Measurements from ENCODE around the gene PRR5.

- TF ChIP-seq POLR2AphosphoS5 (IDR thresholded peaks at IDR 0.05; ENCODE audit: borderline replicate concordance, low read depth, low read length) (no peak), EZH2 (IDR thresholded peaks at IDR 0.05) (no peak)
Observed at GRCh38 chr22:44680481-44680894, 21.5 kb upstream of the PRR5 start.
